ENCODE results near the gene PRXL2A.

Gene PRXL2A

DNA sequence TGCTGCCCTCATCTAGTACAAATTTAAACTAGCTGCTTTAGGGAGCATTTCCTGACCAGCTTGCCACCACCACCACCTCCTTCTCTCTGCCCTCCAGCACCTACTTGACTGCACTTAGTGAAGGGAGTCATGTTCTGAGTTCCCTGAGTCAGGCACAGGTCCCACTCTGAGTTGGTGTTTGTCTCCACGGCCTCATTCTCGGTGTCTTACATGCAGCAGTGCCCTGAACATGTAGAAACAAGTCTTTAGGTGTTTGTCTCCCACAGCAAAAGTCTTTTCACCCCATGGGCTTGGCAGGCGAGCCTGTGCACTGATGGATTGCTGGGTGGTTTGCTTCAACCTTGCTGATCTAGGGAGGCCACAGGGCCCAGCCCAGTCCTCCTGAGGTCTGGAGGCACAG, 62.6 kb downstream of the PRXL2A start:
- ChIA-PET CTCF (interaction anchor here (2.3 to 33.8 kb wide), 2 partner anchors 8 to 35 kb away, joined by 9 to 717 read pairs; no protein-coding TSS in a partner anchor), POLR2A (interaction anchor here (2.0 kb wide), 1 partner anchor 28 kb away, joined by 8 read pairs; no protein-coding TSS in a partner anchor)
- TF ChIP-seq, protein P1, sequence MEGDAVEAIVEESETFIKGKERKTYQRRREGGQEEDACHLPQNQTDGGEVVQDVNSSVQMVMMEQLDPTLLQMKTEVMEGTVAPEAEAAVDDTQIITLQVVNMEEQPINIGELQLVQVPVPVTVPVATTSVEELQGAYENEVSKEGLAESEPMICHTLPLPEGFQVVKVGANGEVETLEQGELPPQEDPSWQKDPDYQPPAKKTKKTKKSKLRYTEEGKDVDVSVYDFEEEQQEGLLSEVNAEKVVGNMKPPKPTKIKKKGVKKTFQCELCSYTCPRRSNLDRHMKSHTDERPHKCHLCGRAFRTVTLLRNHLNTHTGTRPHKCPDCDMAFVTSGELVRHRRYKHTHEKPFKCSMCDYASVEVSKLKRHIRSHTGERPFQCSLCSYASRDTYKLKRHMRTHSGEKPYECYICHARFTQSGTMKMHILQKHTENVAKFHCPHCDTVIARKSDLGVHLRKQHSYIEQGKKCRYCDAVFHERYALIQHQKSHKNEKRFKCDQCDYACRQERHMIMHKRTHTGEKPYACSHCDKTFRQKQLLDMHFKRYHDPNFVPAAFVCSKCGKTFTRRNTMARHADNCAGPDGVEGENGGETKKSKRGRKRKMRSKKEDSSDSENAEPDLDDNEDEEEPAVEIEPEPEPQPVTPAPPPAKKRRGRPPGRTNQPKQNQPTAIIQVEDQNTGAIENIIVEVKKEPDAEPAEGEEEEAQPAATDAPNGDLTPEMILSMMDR (IDR thresholded peaks at IDR 0.05; ENCODE audit: insufficient read depth, low read length, missing control alignments): no peak
- H3K4me3 ChIP-seq (ENCODE audit: low read depth, low read length): no peak overlapping the region
- DNase-seq (ENCODE audit: low read depth, low spot score): no peak

DNA sequence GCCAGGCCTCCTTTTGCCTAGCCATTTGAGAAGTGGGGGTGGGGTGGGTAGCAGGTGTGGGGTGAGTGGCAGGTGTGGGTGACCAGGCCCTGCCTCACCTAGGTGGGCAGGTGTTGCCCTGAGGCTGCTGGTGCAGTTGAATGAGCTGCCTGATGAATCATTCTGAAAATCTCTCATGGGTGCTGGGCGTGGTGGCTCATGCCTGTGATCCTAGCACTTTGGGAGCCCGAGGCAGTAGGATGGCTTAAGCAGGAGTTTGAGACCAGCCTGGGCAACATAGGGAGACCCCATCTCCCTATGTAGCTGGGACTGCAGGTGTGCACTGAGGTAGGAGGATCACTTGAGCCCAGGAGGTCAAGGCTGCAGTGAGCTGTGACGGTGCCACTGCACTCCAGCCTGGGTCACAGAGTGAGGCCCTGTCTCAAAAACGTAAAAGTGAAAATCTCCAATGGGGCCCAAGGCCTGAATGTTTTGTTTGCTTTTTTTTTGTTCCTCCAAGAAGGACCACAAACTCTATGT, 63.4 kb downstream of the PRXL2A start:
- no peak for DNase-seq (ENCODE audit: low read depth, low spot score)
- ChIA-PET CTCF (interaction anchor here (2.3 to 33.8 kb wide), 2 partner anchors 8 to 34 kb away, joined by 9 to 717 read pairs; no protein-coding TSS in a partner anchor), POLR2A (interaction anchor here (2.0 kb wide), 1 partner anchor 27 kb away, joined by 8 read pairs; no protein-coding TSS in a partner anchor)
- TF ChIP-seq, protein P1 (IDR thresholded peaks at IDR 0.05; ENCODE audit: insufficient read depth, low read length, missing control alignments): no peak
- no peak overlapping the region for H3K4me3 ChIP-seq (ENCODE audit: low read depth, low read length)

DNA sequence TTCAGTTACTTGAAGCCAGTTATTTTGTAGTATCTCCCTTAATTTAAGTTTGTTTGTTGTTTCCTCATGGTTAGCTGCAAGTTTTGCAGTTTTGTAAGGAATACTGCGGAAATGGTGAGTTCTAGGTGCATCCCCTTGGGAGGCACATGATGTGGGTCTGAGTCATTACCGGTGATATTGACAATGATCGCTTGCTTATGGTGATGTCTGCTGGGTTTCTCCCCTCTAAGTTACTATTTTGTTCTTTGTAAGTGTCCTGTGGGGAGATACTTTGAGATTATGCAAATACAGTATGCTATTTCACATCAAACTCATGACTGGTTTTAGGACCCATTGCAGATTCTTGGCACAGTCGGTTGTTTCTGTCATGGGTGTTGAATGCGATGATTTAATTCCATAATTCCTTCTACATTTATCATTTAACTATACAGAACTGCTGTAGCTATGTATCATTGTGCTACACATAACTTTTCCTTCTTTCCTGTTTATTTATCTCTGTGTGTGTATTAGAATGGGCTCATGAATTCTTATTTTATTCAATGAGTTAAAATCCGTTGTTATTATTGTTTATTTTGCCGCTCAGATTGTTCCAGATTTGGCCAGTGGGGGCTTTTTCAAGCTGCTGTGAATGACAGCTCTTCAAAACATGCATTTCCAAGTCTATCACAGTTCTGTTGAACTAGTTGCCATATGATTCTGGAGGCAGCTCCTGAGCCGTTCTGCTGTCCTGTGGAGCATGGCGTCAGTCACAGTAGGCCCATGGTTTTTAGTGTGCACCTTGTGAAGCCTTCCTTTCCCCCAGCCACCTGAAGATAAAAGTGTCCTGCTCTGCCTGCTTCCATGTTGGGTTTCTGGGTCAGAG, 64.1 kb downstream of the PRXL2A start:
- DNase-seq (ENCODE audit: low read depth, low spot score): no peak
- POLR2A ChIA-PET: interaction anchor here (2.0 kb wide), 1 partner anchor 26 kb away, joined by 8 read pairs; no protein-coding TSS in a partner anchor
- no peak overlapping the region for H3K4me3 ChIP-seq (ENCODE audit: low read depth, low read length)
- TF ChIP-seq, protein P1 (IDR thresholded peaks at IDR 0.05; ENCODE audit: insufficient read depth, low read length, missing control alignments): no peak
- CTCF ChIA-PET: interaction anchor here (0.8 to 33.8 kb wide), 5 partner anchors 9 to 33 kb away, joined by 3 to 717 read pairs (median 4); no protein-coding TSS in a partner anchor

GRCh38 chr10:80473096-80473657, 64.8 kb downstream of the PRXL2A start:
- no peak overlapping the region for H3K4me3 ChIP-seq (ENCODE audit: low read depth, low read length)
- POLR2A ChIA-PET: interaction anchor here (2.0 kb wide), 1 partner anchor 26 kb away, joined by 8 read pairs; no protein-coding TSS in a partner anchor
- DNase-seq (ENCODE audit: low read depth, low spot score): no peak
- TF ChIP-seq, protein P1 (IDR thresholded peaks at IDR 0.05; ENCODE audit: insufficient read depth, low read length, missing control alignments): no peak
- CTCF ChIA-PET: interaction anchor here (0.8 to 33.8 kb wide), 5 partner anchors 8 to 33 kb away, joined by 3 to 717 read pairs (median 4); no protein-coding TSS in a partner anchor

- no peak overlapping the region for H3K4me3 ChIP-seq (ENCODE audit: low read depth, low read length)
- TF ChIP-seq, protein P1 (IDR thresholded peaks at IDR 0.05; ENCODE audit: insufficient read depth, low read length, missing control alignments): no peak
- ChIA-PET POLR2A (interaction anchor here (0.6 kb wide), 1 partner anchor 14 kb away, joined by 3 read pairs; no protein-coding TSS in a partner anchor), CTCF (interaction anchor here (0.6 to 33.8 kb wide), 4 partner anchors 12 to 32 kb away, joined by 3 to 717 read pairs (median 4); no protein-coding TSS in a partner anchor)
- no peak for DNase-seq (ENCODE audit: low read depth, low spot score)
Measured at GRCh38 chr10:80473692-80474596, 65.6 kb downstream of the PRXL2A start.

Measured in AG04449 (cell line).